Measurements from ENCODE around the gene PTPRB.

The PTPRB gene

GRCh38 chr12:70643939-70644338 lies 6.7 kb upstream of the PTPRB start:
- no peak for DNase-seq (ENCODE audit: low read depth)

GRCh38 chr12:70641691-70642090 lies 4.5 kb upstream of the PTPRB start:
- DNase-seq (ENCODE audit: low read depth) = no peak

- no peak for DNase-seq (ENCODE audit: low read depth)
Measured at GRCh38 chr12:70640901-70641300, 3.7 kb upstream of the PTPRB start.

GRCh38 chr12:70639535-70639934 lies 2.3 kb upstream of the PTPRB start:
- no peak for DNase-seq (ENCODE audit: low read depth)

- no peak for DNase-seq (ENCODE audit: low read depth)
Measured at GRCh38 chr12:70638639-70639360, 1.6 kb upstream of the PTPRB start.

GRCh38 chr12:70635755-70636154 lies 1.5 kb downstream of the PTPRB start:
- no peak for DNase-seq (ENCODE audit: low read depth)

GRCh38 chr12:70628701-70629480 lies 8.3 kb downstream of the PTPRB start:
- no peak for DNase-seq (ENCODE audit: low read depth)

GRCh38 chr12:70627677-70628076 lies 9.6 kb downstream of the PTPRB start:
- DNase-seq (ENCODE audit: low read depth) = no peak

- DNase-seq (ENCODE audit: low read depth) = no peak
Measured at GRCh38 chr12:70626180-70626579, 11.0 kb downstream of the PTPRB start.

GRCh38 chr12:70619471-70620152 lies 17.6 kb downstream of the PTPRB start:
- DNase-seq (ENCODE audit: low read depth) = no peak

- no peak for DNase-seq (ENCODE audit: low read depth)
Measured at GRCh38 chr12:70618371-70618770, 18.9 kb downstream of the PTPRB start.

GRCh38 chr12:70617450-70617849 lies 19.8 kb downstream of the PTPRB start:
- DNase-seq (ENCODE audit: low read depth) = no peak

- no peak for DNase-seq (ENCODE audit: low read depth)
Measured at GRCh38 chr12:70615174-70615866, 21.9 kb downstream of the PTPRB start.

- DNase-seq (ENCODE audit: low read depth) = no peak
Measured at GRCh38 chr12:70609739-70610491, 27.3 kb downstream of the PTPRB start.

- DNase-seq (ENCODE audit: low read depth) = no peak
Measured at GRCh38 chr12:70609203-70609602, 28.0 kb downstream of the PTPRB start.

- DNase-seq (ENCODE audit: low read depth) = no peak
Measured at GRCh38 chr12:70608184-70608583, 29.0 kb downstream of the PTPRB start.

- no peak for DNase-seq (ENCODE audit: low read depth)
Measured at GRCh38 chr12:70607107-70607506, 30.1 kb downstream of the PTPRB start.

GRCh38 chr12:70605976-70606375 lies 31.3 kb downstream of the PTPRB start:
- DNase-seq (ENCODE audit: low read depth) = no peak

- DNase-seq (ENCODE audit: low read depth) = no peak
Measured at GRCh38 chr12:70604662-70605061, 32.6 kb downstream of the PTPRB start.

GRCh38 chr12:70603044-70603443 lies 34.2 kb downstream of the PTPRB start:
- DNase-seq (ENCODE audit: low read depth) = no peak

GRCh38 chr12:70598467-70599193 lies 38.6 kb downstream of the PTPRB start:
- DNase-seq (ENCODE audit: low read depth) = no peak
